ENCODE measurements around the gene IL1RAPL1.

IL1RAPL1 gene

GRCh38 chrX:29138003-29138402 is 550.8 kb downstream of the IL1RAPL1 start:
- DNase-seq: no peak

DNA sequence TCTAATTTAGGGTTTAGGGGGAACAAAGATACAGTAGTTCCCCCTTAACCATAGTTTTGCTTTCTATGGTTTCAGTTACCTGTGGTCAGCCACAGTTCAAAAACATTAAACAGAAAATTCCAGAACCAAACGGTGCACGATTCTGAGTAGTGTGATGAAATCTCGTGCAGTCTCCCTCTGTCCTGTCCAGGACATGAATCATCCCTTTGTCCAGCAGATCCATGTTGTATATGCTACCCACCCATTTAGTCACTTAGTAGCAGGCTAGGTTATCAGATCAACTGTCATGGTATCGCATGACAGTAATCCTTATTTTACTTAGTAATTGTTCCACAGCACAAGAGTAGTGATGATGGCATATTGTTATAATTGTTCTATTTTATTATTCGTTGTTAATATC is 556.1 kb downstream of the IL1RAPL1 start:
- DNase-seq: no peak

GRCh38 chrX:29143756-29144155 is 556.5 kb downstream of the IL1RAPL1 start:
- DNase-seq: no peak

DNA sequence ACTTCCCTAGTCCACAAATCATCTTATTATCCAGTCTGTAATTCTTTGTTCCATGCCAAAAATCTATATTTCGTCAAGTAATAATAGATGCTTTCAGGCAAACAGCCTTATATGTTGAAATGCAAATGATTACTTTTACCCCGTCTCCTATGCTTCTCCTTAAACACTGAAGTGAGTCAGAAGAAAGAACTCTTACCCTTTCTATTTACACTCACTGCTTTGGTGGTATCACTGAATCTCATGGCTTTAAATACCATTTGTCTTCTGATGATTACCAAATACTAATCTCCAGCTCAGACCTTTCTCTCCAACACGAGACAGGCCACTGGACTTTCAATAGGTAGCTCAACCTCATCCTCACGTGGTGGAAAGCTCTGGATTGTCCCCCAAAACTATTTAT is 558.1 kb downstream of the IL1RAPL1 start:
- no peak for DNase-seq

- no peak for DNase-seq
Observed at GRCh38 chrX:29148511-29148910, 561.3 kb downstream of the IL1RAPL1 start.

- no peak for DNase-seq
Observed at GRCh38 chrX:29155286-29155685, 568.0 kb downstream of the IL1RAPL1 start.

DNA sequence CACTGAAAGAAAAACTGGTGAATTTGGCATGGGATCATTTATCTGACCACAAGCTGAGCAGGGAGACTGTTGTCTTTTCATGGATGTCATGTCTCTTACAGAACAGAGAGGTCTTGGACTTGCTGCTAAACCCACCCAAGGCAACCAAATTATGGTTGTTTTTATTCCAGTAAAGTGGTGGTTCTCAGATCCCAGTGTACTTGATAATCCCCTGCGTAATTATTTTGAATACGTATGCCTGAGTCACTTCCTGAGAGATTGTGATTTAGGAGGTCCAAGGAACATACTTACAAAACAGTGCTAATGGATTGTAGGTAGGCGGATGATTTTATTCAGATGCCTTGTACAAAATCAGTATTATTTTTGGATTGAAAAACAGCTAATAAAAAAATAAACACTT is 585.6 kb downstream of the IL1RAPL1 start:
- no peak for DNase-seq

GRCh38 chrX:29187264-29187663 is 600.0 kb downstream of the IL1RAPL1 start:
- no peak for DNase-seq

- DNase-seq: no peak
Observed at GRCh38 chrX:29196501-29196900, 609.3 kb downstream of the IL1RAPL1 start.

GRCh38 chrX:29215251-29215650 is 628.0 kb downstream of the IL1RAPL1 start:
- DNase-seq: no peak

DNA sequence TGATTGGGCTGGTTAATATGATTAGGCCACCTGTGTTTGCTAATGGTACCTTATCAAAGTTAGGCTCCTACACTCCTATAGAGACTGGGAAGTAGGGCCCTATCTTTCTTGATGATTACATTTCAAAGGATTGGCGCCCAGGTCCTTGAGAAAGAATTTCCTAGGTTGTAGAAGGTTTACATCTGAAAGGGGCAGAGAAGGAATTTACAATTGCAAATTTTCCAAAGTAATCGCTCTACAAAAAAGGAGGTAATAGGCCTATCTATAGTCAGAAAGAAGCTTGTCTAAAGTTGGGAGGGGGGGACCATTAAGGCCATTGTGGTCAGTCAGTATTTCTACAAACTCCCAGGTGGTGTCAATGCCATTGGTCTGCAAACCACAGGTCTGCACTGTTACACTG is 638.4 kb downstream of the IL1RAPL1 start:
- DNase-seq: no peak

DNA sequence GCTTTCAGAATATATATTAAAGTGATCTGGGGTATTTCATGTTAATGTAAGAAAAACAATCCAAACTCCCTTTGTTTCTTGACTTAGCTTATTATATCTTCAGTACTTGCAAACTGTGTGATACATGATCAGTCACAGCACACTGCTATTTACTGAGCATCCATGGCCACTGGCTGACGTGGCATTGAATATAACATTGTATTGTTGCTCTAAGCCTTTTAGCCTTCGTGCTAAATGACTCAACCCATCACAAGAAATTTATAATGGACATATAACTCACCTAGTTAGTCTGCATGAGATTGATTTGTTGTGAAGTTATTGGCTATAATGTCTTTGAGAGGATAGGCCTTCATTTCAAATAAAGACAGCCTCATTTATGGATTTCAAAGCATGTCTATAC is 642.6 kb downstream of the IL1RAPL1 start:
- no peak for DNase-seq

GRCh38 chrX:29231800-29232199 is 644.6 kb downstream of the IL1RAPL1 start:
- no peak for DNase-seq

DNA sequence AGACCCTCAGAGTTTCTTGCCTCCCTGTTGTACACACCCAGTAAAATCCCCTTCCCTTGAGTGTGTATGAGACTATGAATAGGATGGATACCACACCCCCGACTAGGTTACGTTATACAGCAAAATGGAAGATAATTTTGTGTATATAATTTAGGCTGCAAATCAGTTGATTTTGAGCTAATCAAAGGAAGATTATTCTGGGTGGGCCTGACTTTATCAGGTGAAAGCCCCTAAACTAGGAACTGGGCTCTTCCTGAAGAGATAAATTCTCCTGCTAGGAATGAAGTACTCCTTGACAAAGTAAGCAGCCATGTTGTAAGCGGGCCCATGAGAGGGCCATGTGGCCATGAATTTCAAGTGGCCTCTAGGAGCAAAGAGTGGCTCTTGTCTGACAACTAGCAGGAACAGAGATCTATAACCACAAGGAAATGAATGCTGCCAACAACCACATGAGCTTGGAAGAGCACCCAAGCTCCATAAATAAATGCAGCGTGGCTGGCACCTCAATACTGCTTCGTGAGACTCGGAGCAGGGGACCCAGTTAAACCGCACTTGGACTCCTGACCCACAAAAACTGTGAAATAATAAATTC is 646.4 kb downstream of the IL1RAPL1 start:
- no peak for DNase-seq

DNA sequence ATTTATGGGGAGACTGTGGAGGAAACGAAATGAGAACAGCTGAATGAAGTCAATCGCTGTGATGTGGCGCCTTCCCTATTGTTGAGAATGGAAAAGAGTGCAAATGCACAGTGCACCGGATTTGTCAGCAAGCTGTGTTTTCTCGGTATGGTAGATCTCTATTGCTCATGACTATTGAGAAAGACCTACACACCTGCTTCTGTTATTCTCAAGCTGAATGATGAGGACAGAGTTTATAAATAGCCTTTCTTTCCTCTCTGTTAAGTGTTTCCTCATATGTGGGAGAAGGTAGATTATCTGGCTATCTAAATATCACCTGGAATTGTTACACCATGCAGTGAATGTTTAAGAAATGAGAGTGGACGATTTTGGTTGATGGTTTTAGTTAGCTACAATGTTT is 650.7 kb downstream of the IL1RAPL1 start:
- no peak for DNase-seq

- DNase-seq: no peak
Observed at GRCh38 chrX:29241809-29242208, 654.6 kb downstream of the IL1RAPL1 start.

GRCh38 chrX:29242856-29243255 is 655.6 kb downstream of the IL1RAPL1 start:
- no peak for DNase-seq

- no peak for DNase-seq
Observed at GRCh38 chrX:29243942-29244341, 656.7 kb downstream of the IL1RAPL1 start.

- DNase-seq: no peak
Observed at GRCh38 chrX:29254515-29254914, 667.3 kb downstream of the IL1RAPL1 start.

- no peak for DNase-seq
Observed at GRCh38 chrX:29257521-29257920, 670.3 kb downstream of the IL1RAPL1 start.

- no peak for DNase-seq
Observed at GRCh38 chrX:29269390-29269789, 682.1 kb downstream of the IL1RAPL1 start.

DNA sequence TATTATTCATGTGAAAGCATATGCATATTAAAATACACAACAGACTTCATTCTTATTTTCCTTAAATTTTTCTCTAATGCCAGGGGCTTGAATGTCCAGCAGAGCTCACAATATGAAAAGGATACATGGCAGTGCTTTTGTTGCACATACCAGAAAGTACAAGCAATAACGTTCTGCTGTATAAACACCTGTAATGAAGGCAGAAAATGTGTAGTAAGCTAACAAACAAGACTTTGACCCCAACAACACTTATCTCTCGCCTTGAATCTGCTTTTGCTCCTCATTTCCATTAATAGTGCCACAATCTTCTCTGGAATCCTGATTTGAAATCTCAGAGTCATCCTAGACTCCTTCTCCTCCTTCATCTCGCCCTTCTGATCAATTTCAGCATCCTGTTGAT is 687.3 kb downstream of the IL1RAPL1 start:
- no peak for DNase-seq

- DNase-seq: no peak
Observed at GRCh38 chrX:29275928-29276327, 688.7 kb downstream of the IL1RAPL1 start.

- DNase-seq: no peak
Observed at GRCh38 chrX:29281078-29281742, 694.0 kb downstream of the IL1RAPL1 start.

DNA sequence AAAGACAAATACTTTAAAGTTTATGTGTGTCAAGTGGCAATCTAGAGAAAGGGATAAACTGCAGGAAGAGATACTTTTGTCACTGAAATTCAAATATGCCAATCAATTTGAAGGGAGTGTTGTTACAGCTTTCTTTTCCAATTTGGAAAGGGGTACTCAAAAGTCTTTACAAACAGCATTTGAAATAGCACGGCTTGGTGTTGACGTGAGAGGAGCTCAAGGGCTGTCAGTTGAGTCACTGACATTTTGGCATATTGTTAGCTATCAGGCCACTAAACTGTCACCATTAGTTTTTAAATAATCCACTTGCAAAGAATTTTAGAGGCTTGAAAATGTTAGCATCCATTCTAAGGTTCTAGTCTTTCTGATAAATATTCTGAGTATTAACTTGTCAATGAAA is 698.4 kb downstream of the IL1RAPL1 start:
- DNase-seq: no peak
